ENCODE data around the gene ABCB1. TPM values are rescaled to one million over a fixed set of nuclear protein-coding genes. Genes with fewer than 3 reads are reported as not detected.

ABCB1 gene
- total and polyA plus RNA-seq, 10 of the 15 experiments (the other 5 are each of a cell fraction or from before 2014, with no cell fraction given), result 0.40 to 13.9 (median 1.9) TPM

DNA sequence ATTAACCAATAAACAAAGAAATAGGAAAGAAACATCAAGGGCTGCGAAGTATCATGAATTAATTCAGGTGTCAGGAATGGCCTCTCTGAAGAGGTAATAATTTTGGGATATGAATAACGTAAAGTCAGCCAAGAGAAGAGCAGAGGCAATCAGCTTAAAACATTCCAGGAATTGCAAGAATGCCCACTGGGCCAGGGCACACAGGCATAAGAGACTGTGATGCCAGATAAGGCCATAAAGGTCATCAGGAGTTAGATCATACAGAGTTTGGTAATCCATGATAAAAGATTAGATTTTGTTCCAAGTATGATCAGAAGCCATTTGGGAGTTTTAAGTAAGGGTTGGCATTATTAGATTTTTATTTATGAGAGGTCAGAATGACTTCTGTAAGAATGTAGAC lies 72.0 kb downstream of the ABCB1 start (continued):
- TF ChIP-seq, protein P1, sequence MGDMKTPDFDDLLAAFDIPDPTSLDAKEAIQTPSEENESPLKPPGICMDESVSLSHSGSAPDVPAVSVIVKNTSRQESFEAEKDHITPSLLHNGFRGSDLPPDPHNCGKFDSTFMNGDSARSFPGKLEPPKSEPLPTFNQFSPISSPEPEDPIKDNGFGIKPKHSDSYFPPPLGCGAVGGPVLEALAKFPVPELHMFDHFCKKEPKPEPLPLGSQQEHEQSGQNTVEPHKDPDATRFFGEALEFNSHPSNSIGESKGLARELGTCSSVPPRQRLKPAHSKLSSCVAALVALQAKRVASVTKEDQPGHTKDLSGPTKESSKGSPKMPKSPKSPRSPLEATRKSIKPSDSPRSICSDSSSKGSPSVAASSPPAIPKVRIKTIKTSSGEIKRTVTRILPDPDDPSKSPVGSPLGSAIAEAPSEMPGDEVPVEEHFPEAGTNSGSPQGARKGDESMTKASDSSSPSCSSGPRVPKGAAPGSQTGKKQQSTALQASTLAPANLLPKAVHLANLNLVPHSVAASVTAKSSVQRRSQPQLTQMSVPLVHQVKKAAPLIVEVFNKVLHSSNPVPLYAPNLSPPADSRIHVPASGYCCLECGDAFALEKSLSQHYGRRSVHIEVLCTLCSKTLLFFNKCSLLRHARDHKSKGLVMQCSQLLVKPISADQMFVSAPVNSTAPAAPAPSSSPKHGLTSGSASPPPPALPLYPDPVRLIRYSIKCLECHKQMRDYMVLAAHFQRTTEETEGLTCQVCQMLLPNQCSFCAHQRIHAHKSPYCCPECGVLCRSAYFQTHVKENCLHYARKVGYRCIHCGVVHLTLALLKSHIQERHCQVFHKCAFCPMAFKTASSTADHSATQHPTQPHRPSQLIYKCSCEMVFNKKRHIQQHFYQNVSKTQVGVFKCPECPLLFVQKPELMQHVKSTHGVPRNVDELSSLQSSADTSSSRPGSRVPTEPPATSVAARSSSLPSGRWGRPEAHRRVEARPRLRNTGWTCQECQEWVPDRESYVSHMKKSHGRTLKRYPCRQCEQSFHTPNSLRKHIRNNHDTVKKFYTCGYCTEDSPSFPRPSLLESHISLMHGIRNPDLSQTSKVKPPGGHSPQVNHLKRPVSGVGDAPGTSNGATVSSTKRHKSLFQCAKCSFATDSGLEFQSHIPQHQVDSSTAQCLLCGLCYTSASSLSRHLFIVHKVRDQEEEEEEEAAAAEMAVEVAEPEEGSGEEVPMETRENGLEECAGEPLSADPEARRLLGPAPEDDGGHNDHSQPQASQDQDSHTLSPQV (IDR thresholded peaks at IDR 0.05), result no peak
- TF ChIP-seq, protein P2, sequence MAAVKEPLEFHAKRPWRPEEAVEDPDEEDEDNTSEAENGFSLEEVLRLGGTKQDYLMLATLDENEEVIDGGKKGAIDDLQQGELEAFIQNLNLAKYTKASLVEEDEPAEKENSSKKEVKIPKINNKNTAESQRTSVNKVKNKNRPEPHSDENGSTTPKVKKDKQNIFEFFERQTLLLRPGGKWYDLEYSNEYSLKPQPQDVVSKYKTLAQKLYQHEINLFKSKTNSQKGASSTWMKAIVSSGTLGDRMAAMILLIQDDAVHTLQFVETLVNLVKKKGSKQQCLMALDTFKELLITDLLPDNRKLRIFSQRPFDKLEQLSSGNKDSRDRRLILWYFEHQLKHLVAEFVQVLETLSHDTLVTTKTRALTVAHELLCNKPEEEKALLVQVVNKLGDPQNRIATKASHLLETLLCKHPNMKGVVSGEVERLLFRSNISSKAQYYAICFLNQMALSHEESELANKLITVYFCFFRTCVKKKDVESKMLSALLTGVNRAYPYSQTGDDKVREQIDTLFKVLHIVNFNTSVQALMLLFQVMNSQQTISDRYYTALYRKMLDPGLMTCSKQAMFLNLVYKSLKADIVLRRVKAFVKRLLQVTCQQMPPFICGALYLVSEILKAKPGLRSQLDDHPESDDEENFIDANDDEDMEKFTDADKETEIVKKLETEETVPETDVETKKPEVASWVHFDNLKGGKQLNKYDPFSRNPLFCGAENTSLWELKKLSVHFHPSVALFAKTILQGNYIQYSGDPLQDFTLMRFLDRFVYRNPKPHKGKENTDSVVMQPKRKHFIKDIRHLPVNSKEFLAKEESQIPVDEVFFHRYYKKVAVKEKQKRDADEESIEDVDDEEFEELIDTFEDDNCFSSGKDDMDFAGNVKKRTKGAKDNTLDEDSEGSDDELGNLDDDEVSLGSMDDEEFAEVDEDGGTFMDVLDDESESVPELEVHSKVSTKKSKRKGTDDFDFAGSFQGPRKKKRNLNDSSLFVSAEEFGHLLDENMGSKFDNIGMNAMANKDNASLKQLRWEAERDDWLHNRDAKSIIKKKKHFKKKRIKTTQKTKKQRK (IDR thresholded peaks at IDR 0.05; ENCODE audit: low read depth, low read length), result no peak
- no peak for TF ChIP-seq MYB (IDR thresholded peaks at IDR 0.05; ENCODE audit: borderline replicate concordance, low read depth, low read length)
- no peak for TF ChIP-seq NR2F1 (conservative IDR thresholded peaks at IDR 0.05)
- TF ChIP-seq PAX5 (IDR thresholded peaks at IDR 0.05; ENCODE audit: borderline replicate concordance, low read depth, low read length), result no peak
- TF ChIP-seq SREBF1 (IDR thresholded peaks at IDR 0.05; ENCODE audit: low read length), result no peak
- TF ChIP-seq SRF (IDR thresholded peaks at IDR 0.05; ENCODE audit: low read depth in 2 of 2, low read length in 2 of 2), result no peak
- no peak for TF ChIP-seq ASH2L (IDR thresholded peaks at IDR 0.05; ENCODE audit: borderline replicate concordance, low read depth)
- no peak for TF ChIP-seq SUZ12 (IDR thresholded peaks at IDR 0.05; ENCODE audit: unreplicated experiment)
- no peak for TF ChIP-seq ZNF217 (IDR thresholded peaks at IDR 0.05)
- TF ChIP-seq ZNF274 (IDR thresholded peaks at IDR 0.05; ENCODE audit: insufficient read depth, insufficient read length), result no peak
- TF ChIP-seq POLR2A (IDR thresholded peaks at IDR 0.05; ENCODE audit: low read depth, low read length), result no peak
- TF ChIP-seq FOXM1 (IDR thresholded peaks at IDR 0.05; ENCODE audit: low read depth, low read length), result no peak
- TF ChIP-seq, protein P3, sequence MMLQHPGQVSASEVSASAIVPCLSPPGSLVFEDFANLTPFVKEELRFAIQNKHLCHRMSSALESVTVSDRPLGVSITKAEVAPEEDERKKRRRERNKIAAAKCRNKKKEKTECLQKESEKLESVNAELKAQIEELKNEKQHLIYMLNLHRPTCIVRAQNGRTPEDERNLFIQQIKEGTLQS (IDR thresholded peaks at IDR 0.05; ENCODE audit: borderline replicate concordance, extremely low read depth, low read depth, low read length), result no peak

Measured in GM12878 (cell line).